CD4-positive, alpha-beta T cell treated with Interleukin-21 for 1 hour (primary cell): ENCODE results near the gene IFT20.
"Not testable (repeated sequence)": the region's sequence is repeated elsewhere in the genome, so short reads cannot be mapped to it uniquely, and the experiment has no call there.

Experiments used
- DNase-seq: peaks from one replicate; pipeline ENCODE4 v3.0.0-alpha.2; 2020

IFT20 gene

DNA sequence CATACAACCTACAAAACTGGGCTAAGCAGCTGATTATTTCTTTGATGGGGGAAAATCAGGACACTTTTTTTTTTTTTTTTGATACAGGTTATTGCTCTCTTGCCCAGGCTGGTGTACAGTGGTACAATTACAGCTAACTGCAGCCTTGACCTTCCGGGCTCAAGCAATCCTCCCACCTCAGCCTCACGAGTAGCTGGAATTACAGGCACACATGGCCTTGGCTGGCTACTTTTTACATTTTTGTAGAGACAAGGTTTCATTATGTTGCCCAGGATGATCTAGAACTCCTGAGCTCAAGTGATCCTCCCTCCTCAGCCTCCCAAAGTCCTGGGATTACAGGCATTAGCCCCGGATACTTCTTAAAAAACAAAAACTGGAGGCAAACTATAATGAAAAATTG is 36.8 kb downstream of the IFT20 start:
- no peak for DNase-seq

DNA sequence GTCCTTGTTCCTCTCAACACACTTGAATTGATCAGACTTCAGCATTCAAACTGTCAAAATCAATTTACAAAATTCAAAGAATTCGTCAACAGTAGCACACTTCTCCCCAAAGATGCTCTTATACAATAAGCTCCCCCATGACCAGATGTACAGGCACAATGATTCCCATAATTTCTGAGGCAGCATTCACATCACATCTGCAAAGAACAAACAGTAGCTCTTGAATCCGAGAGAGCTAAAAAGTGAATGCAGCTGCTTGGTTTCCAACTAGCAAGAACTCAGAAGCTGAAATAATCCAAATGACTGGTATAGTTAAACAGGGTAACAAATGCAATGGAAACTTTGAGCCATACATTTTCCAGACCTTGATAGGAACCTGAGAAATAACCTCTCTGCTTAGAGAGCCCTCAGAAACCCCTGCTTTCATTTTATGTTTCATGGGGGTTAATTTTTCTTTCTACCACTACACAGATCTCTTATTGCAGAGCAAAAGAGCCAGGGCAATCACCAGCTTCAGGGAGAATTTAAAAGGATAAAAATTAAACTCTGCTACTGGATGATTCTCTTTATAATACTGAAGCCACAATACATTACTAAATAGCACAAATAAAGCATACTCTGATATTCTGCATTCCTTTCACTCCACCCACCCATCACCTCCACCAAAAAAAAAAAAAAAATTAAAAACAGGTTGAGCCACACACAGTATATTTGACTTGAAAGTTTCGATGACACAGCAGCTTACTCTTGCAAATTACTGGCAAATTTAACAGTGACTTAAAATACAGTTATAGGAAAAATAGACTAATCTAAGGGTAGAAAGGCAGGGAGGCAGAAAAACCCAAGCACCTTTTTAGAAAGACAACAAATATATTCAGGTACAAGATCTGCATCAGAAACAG is 39.3 kb downstream of the IFT20 start:
- no peak for DNase-seq

DNA sequence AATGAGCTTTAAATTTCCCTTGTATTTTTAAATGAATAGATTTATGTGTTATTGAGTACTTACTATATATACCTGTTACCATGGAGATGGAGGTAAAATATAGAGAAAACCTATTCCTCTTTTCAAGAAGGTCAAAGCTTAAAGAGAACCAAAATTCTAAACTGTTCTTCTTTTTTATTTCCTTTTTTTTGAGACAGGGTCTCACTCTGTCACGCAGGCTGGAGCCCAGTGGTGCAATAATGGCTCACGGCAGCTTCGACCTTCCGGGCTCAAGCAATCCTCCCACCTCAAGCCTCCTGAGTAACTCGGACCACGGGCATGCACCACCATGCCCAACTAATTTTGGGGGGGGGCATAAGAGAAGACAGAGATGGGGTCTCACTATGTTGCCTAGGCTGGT is 41.3 kb downstream of the IFT20 start:
- no peak for DNase-seq

DNA sequence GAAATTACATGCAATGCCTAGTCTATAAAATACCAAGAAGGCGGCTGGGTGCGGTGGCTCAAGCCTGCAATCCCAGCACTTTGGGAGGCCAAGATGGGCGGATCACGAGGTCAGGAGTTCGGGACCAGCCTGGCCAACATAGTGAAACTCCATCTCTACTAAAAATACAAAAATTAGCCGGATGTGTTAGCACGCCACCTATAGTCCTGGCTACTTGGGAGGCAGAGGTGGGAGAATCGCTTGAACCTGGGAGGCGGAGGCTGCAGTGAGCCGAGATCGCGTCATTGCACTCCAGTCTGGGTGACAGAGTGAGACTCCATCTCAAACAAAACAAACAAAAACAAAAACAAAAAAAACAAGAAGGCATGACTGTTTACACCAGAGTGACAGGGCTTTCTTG is 42.4 kb downstream of the IFT20 start:
- not testable (repeated sequence) for DNase-seq

DNA sequence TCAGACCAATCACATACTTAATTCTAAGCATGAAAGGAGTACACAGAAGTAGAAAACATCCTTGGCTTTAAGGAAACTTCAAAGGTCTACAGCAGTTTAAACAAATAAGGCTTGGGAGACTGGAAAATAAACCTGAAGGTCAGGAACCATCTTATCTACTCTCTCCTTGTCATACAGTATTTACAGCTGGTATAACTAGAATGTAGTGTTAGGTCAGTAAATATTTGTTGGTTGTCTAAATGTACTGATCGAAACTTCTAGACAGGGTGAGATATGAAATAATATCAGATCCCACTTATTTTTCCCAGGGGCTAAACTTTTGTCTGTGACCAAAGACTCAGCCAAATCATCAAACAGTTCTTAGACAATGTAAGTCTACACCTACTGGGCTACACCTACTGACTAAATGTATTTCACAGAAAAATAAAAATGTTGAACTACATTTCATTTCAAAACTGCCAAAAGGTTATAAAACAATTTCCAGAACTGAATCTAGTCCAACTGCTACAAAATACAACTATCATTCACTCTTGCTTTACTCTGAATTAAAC is 43.4 kb downstream of the IFT20 start:
- DNase-seq, result no peak

DNA sequence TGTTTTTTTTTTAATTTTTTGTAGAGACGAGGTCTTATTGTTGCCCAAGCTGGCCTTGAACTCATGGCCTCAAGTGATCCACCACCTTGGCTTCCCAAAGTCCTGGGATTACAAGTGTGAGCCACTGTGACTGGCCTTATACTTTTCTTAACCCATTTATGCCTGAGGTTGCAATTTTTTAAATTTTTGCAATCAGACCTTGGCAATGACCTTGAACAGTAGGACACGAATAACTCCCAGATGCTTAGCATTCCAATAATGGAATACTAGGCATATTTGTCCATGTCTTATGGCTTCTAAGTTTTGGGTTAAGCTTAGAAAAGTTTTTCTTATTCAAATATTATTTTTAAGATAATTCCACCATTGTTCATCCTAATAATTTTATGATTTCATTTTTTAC is 44.6 kb downstream of the IFT20 start:
- no peak for DNase-seq

DNA sequence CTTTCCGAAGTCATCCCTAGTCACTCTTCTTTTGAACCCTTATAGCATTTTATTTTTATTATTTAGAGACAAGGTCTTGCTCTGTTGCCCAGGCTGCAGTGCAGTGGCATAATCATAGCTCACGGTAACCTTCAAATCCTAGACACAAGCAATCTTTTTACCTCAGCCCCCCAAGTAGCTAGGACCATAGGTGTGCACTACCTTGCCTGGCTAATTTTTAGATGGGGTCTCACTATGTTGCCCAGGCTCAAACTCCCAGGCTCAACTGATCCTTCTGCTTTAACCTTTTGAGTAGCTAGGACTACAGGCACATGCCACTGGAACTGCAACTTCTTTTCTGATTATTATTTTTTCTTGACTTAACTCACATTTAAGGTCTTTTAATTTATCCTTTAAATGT is 49.3 kb downstream of the IFT20 start:
- DNase-seq, result no peak

DNA sequence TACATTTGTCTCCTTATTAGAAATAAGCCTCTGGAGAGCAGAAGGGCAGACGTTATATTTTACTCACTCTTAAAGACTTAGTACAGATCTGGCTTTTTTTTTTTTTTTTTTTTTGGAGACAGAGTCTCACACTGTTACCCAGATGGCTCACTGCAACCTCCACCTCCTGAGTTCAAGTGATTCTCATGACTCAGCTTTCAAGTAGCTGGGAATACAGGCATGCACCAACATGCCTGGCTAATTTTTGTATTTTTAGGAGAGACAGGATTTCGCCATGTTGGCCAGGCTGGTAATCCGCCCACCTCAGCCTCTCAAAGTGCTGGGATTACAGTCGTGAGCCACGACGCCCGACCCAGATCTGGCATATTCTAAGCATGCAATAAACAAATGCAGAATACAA is 52.7 kb downstream of the IFT20 start:
- no peak for DNase-seq

DNA sequence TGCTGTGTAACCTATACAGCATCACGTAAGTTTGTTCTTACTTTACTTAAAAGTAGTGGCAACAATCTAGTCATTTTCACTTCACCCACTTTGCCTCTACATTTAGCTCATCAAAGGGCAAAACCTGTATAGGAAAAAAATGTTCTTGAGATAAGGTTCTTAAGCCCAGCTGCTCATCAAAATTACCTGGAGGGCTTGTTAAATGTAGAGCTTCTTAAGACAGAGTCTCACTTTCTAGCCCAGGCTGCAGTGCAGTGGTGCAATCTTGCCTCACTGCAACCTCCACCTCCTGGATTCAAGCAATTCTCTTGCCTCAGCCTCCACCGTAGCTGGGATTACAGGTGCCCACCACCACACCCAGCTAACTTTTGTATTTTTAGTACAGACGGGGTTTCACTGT is 54.4 kb downstream of the IFT20 start:
- no peak for DNase-seq

DNA sequence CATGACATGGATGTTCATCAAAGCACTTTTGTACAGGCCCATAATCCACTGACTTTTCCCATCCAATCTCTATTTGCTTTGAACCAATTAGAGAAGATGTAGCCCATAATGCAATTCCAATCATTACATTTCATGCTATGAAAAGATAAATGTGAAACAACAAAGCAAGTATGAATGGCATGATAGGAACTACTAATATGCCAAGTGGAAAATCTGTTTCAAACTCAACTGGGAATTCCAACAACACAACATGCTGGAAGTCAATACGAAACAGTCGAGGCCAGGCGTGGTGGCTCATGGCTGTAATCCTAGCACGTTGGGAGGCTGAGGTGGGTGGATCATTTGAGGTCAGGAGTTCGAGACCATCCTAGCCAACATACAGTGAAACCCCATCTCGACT is 55.9 kb downstream of the IFT20 start:
- no peak for DNase-seq
